Ectodermal cell (in vitro differentiated cells): ENCODE measurements around the gene LZTS2.
A peak's percentile ranks its signal among the peaks of the same experiment; 100 is the strongest.

ENCODE experiments used
- H3K27ac ChIP-seq: 2 replicates; pipeline ENCODE4 v1.7.0; 2013; ENCODE audit warnings: mild to moderate bottlenecking, low read depth, low read length; ENCODE audit not compliant: insufficient read depth, poor library complexity, severe bottlenecking
- H3K27me3 ChIP-seq: 2 replicates; pipeline ENCODE4 v1.7.0; 2013; ENCODE audit warnings: mild to moderate bottlenecking, low read length; ENCODE audit not compliant: insufficient read depth, control insufficient read depth, poor library complexity, severe bottlenecking
- H3K36me3 ChIP-seq: one replicate; pipeline ENCODE4 v1.7.0; 2013; ENCODE audit warnings: low read length; ENCODE audit not compliant: control insufficient read depth, insufficient read depth
- H3K4me1 ChIP-seq: one replicate; pipeline ENCODE4 v1.7.0; 2013; ENCODE audit warnings: low read length; ENCODE audit not compliant: control insufficient read depth, insufficient read depth
- H3K4me3 ChIP-seq: 2 replicates; pipeline ENCODE4 v1.7.0; 2013; ENCODE audit warnings: low read depth, low read length, control low read depth; ENCODE audit not compliant: insufficient read depth
- H3K9me3 ChIP-seq: 2 replicates; pipeline ENCODE4 v1.7.0; 2013; ENCODE audit warnings: mild to moderate bottlenecking, low read length, moderate library complexity; ENCODE audit not compliant: control insufficient read depth
- WGBS, 2 experiments: methylation state at CpG; one replicate each; pipeline ENCODE4 v1.1.7; 2013; ENCODE audit warnings: missing lambda C conversion rate in 2 of 2; 5-methylcytosine and 5-hydroxymethylcytosine counted together

Gene LZTS2

DNA sequence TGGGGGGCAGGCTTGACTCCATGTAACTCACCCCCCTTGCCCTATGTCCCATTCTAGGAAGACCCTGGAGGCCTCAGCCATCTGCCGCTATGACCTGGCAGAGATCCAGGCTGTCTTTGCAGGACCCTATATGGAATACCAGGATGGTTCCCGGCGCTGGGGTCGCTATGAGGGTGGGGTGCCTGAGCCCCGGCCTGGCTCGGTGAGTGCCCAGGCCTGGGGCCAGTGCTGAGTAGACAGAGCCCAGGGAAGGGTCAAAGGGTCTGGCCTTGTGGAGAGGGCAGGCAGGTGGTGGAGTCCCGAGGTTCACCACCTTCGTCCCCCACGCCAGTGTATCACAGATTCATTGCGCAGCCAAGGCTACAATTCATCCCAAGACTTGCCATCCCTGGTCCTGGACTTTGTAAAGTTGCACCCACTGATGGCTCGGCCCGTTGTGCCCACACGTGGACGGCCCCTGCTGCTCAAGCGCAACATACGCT, 19.8 kb upstream of the LZTS2 start:
- H3K4me1 ChIP-seq, result no peaks in the 10 kb centered on the region
- no peaks in the 10 kb centered on the region for H3K9me3 ChIP-seq
- no peak overlapping the region for H3K27ac ChIP-seq
- peaks cover 3% of the 10 kb centered on the region for H3K36me3 ChIP-seq
- H3K4me3 ChIP-seq, result no peak overlapping the region
- WGBS, 2 experiments, result 93 to 94% methylated on average over 16 of the region's 16 CpGs
- H3K27me3 ChIP-seq, result no peaks in the 10 kb centered on the region

DNA sequence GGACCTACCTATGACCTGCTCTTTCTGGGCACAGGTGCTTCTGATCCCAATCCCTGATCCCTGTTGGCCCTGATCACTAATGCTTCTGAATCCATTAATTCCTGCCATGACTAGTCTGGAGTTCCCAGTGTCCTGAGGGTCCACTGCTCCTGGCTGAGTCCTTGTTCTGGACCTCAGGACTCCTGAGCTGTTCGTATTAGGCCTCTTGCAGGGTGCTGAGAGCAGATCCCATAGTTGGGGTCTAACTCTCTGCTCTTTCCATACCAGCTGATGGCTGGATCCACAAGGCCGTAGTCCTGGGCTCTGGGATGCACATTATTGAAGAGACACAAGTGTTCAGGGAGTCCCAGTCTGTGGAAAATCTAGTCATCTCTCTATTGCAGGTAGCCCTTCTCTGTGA, 19.3 kb upstream of the LZTS2 start:
- Histone ChIP-seq H3K9me3 (no peaks in the 10 kb centered on the region), H3K27me3 (no peaks in the 10 kb centered on the region), H3K4me3 (no peak overlapping the region), H3K36me3 (peaks cover 3% of the 10 kb centered on the region), H3K27ac (no peak overlapping the region), H3K4me1 (no peaks in the 10 kb centered on the region)
- WGBS, 2 experiments, result 89 to 97% methylated on average over 2 of the region's 2 CpGs

GRCh38 chr10:100980711-100981110, 18.9 kb upstream of the LZTS2 start:
- Histone ChIP-seq H3K4me3 (no peak overlapping the region), H3K36me3 (peaks cover 3% of the 10 kb centered on the region), H3K4me1 (no peaks in the 10 kb centered on the region), H3K27me3 (no peaks in the 10 kb centered on the region), H3K27ac (no peak overlapping the region), H3K9me3 (no peaks in the 10 kb centered on the region)
- WGBS, 2 experiments, result 95 to 97% methylated on average over 7 of the region's 7 CpGs

- Histone ChIP-seq H3K36me3 (peaks cover 3% of the 10 kb centered on the region), H3K27me3 (no peaks in the 10 kb centered on the region), H3K27ac (no peak overlapping the region), H3K9me3 (no peaks in the 10 kb centered on the region), H3K4me1 (peaks cover 4% of the 10 kb centered on the region), H3K4me3 (no peak overlapping the region)
- WGBS, 2 experiments, result 91 to 94% methylated on average over 5 of the region's 5 CpGs
These were observed 18.3 kb upstream of the LZTS2 start for GRCh38 chr10:100981178-100981772.

DNA sequence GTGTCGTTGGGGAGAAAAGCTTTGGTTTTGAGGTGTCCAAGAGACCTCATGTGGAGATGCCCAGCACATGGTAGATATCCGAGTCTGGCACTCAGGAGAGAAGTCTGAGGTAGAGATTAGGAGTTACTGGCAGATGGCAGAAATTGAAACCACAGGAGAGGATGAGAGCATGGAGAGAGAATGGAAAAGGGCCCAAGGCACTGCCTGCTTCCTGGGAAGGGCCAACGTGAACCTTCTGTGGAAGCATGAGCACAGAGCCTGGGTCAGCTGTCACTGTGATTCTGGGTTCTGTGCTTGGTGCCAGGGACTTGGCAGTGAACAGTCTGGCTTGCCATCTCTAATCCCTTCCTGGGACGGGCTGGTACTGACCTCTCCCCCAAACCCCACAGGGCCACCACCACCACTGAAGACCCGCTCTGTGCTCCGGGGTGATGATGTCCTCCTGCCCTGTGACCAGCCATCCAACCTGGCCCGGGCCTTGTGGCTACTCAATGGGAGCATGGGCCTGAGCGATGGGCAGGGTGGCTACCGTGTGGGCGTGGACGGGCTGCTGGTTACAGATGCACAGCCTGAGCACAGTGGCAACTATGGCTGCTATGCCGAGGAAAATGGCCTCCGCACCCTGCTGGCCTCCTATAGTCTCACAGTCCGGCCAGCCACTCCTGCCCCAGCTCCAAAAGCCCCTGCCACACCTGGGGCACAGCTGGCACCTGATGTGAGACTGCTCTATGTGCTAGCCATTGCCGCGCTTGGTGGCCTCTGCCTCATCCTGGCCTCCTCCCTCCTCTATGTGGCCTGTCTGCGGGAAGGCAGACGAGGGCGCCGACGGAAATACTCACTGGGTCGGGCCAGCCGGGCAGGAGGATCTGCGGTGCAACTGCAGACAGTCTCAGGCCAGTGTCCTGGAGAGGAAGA, 16.4 kb upstream of the LZTS2 start:
- Histone ChIP-seq H3K36me3 (peaks cover 3% of the 10 kb centered on the region), H3K4me1 (peaks cover 7% of the 10 kb centered on the region), H3K27ac (no peak overlapping the region), H3K9me3 (no peaks in the 10 kb centered on the region), H3K4me3 (no peak overlapping the region), H3K27me3 (no peaks in the 10 kb centered on the region)
- 94 to 95% methylated on average over 24 of the region's 24 CpGs for WGBS, 2 experiments

DNA sequence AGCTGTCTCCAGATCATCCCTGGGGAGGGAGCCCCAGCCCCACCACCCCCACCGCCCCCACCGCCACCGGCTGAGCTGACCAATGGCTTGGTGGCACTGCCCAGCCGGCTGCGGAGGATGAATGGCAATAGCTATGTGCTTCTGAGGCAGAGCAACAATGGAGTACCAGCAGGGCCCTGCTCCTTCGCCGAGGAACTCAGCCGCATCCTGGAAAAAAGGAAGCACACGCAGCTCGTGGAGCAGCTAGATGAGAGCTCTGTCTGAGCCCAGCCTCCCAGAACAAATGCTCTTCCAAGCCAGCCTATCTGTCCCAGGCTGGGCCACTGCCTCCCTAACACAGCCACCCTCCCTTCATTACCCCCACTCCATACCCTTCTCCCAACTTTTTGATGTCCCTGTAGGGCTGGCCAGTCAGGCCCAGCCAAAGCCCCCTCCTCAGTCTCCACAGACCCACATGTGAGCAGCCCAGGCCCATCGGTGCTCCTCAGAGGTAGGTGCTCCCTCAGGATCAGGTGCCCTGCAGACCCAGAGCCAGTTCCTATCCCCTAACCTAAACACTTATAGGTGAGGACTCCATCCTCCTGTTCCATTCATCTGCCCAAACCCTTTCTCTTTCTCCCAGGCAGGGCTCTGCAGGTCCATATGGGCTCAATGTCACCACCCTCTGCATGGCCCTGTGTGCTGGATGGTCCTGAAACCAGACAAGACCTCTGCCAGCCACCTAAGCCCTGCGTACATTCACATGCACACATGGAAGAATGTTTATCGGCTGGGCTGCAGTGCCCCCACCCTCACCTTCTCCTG, 15.5 kb upstream of the LZTS2 start:
- peaks cover 7% of the 10 kb centered on the region for H3K4me1 ChIP-seq
- H3K27me3 ChIP-seq, result no peaks in the 10 kb centered on the region
- WGBS, 2 experiments, result 86 to 87% methylated on average over 13 of the region's 13 CpGs
- H3K4me3 ChIP-seq, result no peak overlapping the region
- no peaks in the 10 kb centered on the region for H3K9me3 ChIP-seq
- peaks cover 3% of the 10 kb centered on the region for H3K36me3 ChIP-seq
- no peak overlapping the region for H3K27ac ChIP-seq

GRCh38 chr10:100984672-100985177, 14.9 kb upstream of the LZTS2 start:
- Histone ChIP-seq H3K4me1 (peaks cover 7% of the 10 kb centered on the region), H3K27me3 (no peaks in the 10 kb centered on the region), H3K27ac (no peak overlapping the region), H3K4me3 (no peak overlapping the region), H3K36me3 (peaks cover 8% of the 10 kb centered on the region), H3K9me3 (no peaks in the 10 kb centered on the region)
- 90 to 91% methylated on average over 2 of the region's 2 CpGs for WGBS, 2 experiments

GRCh38 chr10:100985336-100985735, 14.3 kb upstream of the LZTS2 start:
- WGBS, 2 experiments, result 88 to 96% methylated on average over 3 to 4 of the region's 5 CpGs
- H3K4me3 ChIP-seq, result no peak overlapping the region
- peaks cover 7% of the 10 kb centered on the region for H3K4me1 ChIP-seq
- no peaks in the 10 kb centered on the region for H3K27me3 ChIP-seq
- H3K36me3 ChIP-seq, result peaks cover 12% of the 10 kb centered on the region
- no peaks in the 10 kb centered on the region for H3K9me3 ChIP-seq
- H3K27ac ChIP-seq, result no peak overlapping the region

- H3K4me3 ChIP-seq, result peak overlapping the region; percentile 100
These were observed 13.0 kb upstream of the LZTS2 start for GRCh38 chr10:100986623-100986951.

More at GRCh38 chr10:100986623-100986951, 13.0 kb upstream of the LZTS2 start:
- Histone ChIP-seq H3K4me1 (peaks cover 7% of the 10 kb centered on the region), H3K9me3 (no peaks in the 10 kb centered on the region), H3K27ac (no peak overlapping the region), H3K36me3 (peaks cover 24% of the 10 kb centered on the region), H3K27me3 (no peaks in the 10 kb centered on the region)
- WGBS, 2 experiments, result 25% methylated on average over 17 of the region's 17 CpGs
